ENCODE results near the gene IGFLR1. TPM values are rescaled to one million over a fixed set of nuclear protein-coding genes. Genes with fewer than 3 reads are reported as not detected.
A peak's percentile ranks its signal among the peaks of the same experiment; 100 is the strongest.

IGFLR1 gene
- polyA plus RNA-seq, 6 donors from 2014 or later = 114 to 195 (median 134) TPM

GRCh38 chr19:35717665-35718344 lies 24.4 kb downstream of the IGFLR1 start, which contains the start of gene KMT2B:
Gene KMT2B (plus strand): TSS chr19:35718003. CDS start chr19:35718019, 16 bp downstream.
- Mint-ChIP-seq H3K27me3 (no peaks in the 10 kb centered on the region), H3K27ac (peak within 1 kb of the TSS; percentile 87 to 94 (median 93)), H3K36me3 (peaks cover 0 to 8% of the 10 kb centered on the region in 2 donors), H3K9me3 (no peaks in the 10 kb centered on the region), H3K4me3 (peak within 1 kb of the TSS; percentile 88 to 98 (median 94)), H3K4me1 (peaks cover 52 to 69% (median 54%) of the 10 kb centered on the region in 3 donors)
- ATAC-seq (ENCODE audit: low read depth in 2 of 2) = peak; percentile 32 to 37
- DNase-seq = no peak

- no peaks in the 10 kb centered on the region for H3K27me3 Mint-ChIP-seq
- H3K4me1 Mint-ChIP-seq = peaks cover 55 to 63% (median 59%) of the 10 kb centered on the region in 3 donors
- DNase-seq (peak; percentile 97), ATAC-seq (ENCODE audit: low read depth in 2 of 2) (peak; percentile 82 to 83)
- peaks cover 0 to 8% of the 10 kb centered on the region in 2 donors for H3K36me3 Mint-ChIP-seq
- peak overlapping the region; percentile 87 to 98 (median 94) for H3K4me3 Mint-ChIP-seq
- peak overlapping the region; percentile 87 to 94 (median 93) for H3K27ac Mint-ChIP-seq
- no peaks in the 10 kb centered on the region for H3K9me3 Mint-ChIP-seq
These were observed 25.2 kb downstream of the IGFLR1 start for GRCh38 chr19:35716801-35717664.

GRCh38 chr19:35715981-35716800 lies 26.1 kb downstream of the IGFLR1 start:
- Mint-ChIP-seq H3K27ac (peak overlapping the region; percentile 87 to 94 (median 93)), H3K27me3 (no peaks in the 10 kb centered on the region), H3K36me3 (peaks cover 0 to 8% of the 10 kb centered on the region in 2 donors), H3K9me3 (no peaks in the 10 kb centered on the region), H3K4me1 (peaks cover 52 to 59% (median 57%) of the 10 kb centered on the region in 3 donors), H3K4me3 (peak overlapping the region; percentile 87 to 98 (median 94))
- ATAC-seq (ENCODE audit: low read depth in 2 of 2) (no peak), DNase-seq (no peak)

- no peaks in the 10 kb centered on the region for H3K27me3 Mint-ChIP-seq
- peaks cover 50 to 66% (median 56%) of the 10 kb centered on the region in 3 donors for H3K4me1 Mint-ChIP-seq
- peaks cover 0 to 6% of the 10 kb centered on the region in 2 donors for H3K36me3 Mint-ChIP-seq
- DNase-seq (no peak), ATAC-seq (ENCODE audit: low read depth in 2 of 2) (no peak)
- H3K4me3 Mint-ChIP-seq = peak overlapping the region in 6 of 8 donors; percentile 73 to 98 (median 92)
- H3K9me3 Mint-ChIP-seq = no peaks in the 10 kb centered on the region
- peak overlapping the region in 1 of 6 donors; percentile 87 for H3K27ac Mint-ChIP-seq
These were observed 26.9 kb downstream of the IGFLR1 start for GRCh38 chr19:35715355-35715809.

GRCh38 chr19:35714601-35715354 lies 27.5 kb downstream of the IGFLR1 start:
- peaks cover 47 to 66% (median 51%) of the 10 kb centered on the region in 3 donors for H3K4me1 Mint-ChIP-seq
- H3K27ac Mint-ChIP-seq = peak overlapping the region in 3 of 6 donors; percentile 6 to 95 (median 73)
- H3K36me3 Mint-ChIP-seq = no peaks in the 10 kb centered on the region
- H3K4me3 Mint-ChIP-seq = peak overlapping the region in 7 of 8 donors; percentile 49 to 88 (median 73)
- H3K27me3 Mint-ChIP-seq = no peaks in the 10 kb centered on the region
- DNase-seq (no peak), ATAC-seq (ENCODE audit: low read depth in 2 of 2) (no peak)
- no peaks in the 10 kb centered on the region for H3K9me3 Mint-ChIP-seq

GRCh38 chr19:35713904-35714495 lies 28.3 kb downstream of the IGFLR1 start:
- H3K9me3 Mint-ChIP-seq = no peaks in the 10 kb centered on the region
- peaks cover 41 to 59% (median 44%) of the 10 kb centered on the region in 3 donors for H3K4me1 Mint-ChIP-seq
- H3K27ac Mint-ChIP-seq = peak overlapping the region in 4 of 6 donors; percentile 33 to 95 (median 80)
- peak overlapping the region in 4 of 8 donors; percentile 39 to 88 (median 62) for H3K4me3 Mint-ChIP-seq
- H3K36me3 Mint-ChIP-seq = no peaks in the 10 kb centered on the region
- ATAC-seq (ENCODE audit: low read depth in 2 of 2) = no peak
- DNase-seq = no peak
- H3K27me3 Mint-ChIP-seq = no peaks in the 10 kb centered on the region

GRCh38 chr19:35713506-35713850 lies 28.8 kb downstream of the IGFLR1 start:
- H3K27me3 Mint-ChIP-seq = no peaks in the 10 kb centered on the region
- peak overlapping the region in 3 of 6 donors; percentile 78 to 95 (median 85) for H3K27ac Mint-ChIP-seq
- ATAC-seq (ENCODE audit: low read depth in 2 of 2) = no peak
- no peak for DNase-seq
- no peaks in the 10 kb centered on the region for H3K36me3 Mint-ChIP-seq
- H3K9me3 Mint-ChIP-seq = no peaks in the 10 kb centered on the region
- H3K4me3 Mint-ChIP-seq = peak overlapping the region in 4 of 8 donors; percentile 10 to 88 (median 50)
- peaks cover 38 to 54% (median 41%) of the 10 kb centered on the region in 3 donors for H3K4me1 Mint-ChIP-seq

GRCh38 chr19:35712567-35713505 lies 29.4 kb downstream of the IGFLR1 start:
- no peak for ATAC-seq (ENCODE audit: low read depth in 2 of 2)
- Mint-ChIP-seq H3K4me1 (peaks cover 37 to 53% (median 41%) of the 10 kb centered on the region in 3 donors), H3K27ac (peak overlapping the region; percentile 7 to 95 (median 89)), H3K36me3 (no peaks in the 10 kb centered on the region), H3K27me3 (no peaks in the 10 kb centered on the region), H3K9me3 (no peaks in the 10 kb centered on the region), H3K4me3 (peak overlapping the region; percentile 29 to 88 (median 59))
- no peak for DNase-seq

GRCh38 chr19:35710784-35711723 lies 31.2 kb downstream of the IGFLR1 start:
- H3K4me1 Mint-ChIP-seq = peaks cover 29 to 44% (median 34%) of the 10 kb centered on the region in 3 donors
- peak; percentile 53 for ATAC-seq (ENCODE audit: low read depth in 2 of 2)
- DNase-seq = no peak

GRCh38 chr19:35708391-35708790 lies 33.9 kb downstream of the IGFLR1 start:
- H3K9me3 Mint-ChIP-seq = no peaks in the 10 kb centered on the region
- no peaks in the 10 kb centered on the region for H3K27me3 Mint-ChIP-seq
- H3K27ac Mint-ChIP-seq = no peak overlapping the region
- H3K36me3 Mint-ChIP-seq = no peaks in the 10 kb centered on the region
- DNase-seq = no peak
- peaks cover 7 to 29% (median 14%) of the 10 kb centered on the region in 3 donors for H3K4me1 Mint-ChIP-seq
- no peak for ATAC-seq (ENCODE audit: low read depth in 2 of 2)
- H3K4me3 Mint-ChIP-seq = no peak overlapping the region

More at GRCh38 chr19:35710784-35711723, 31.2 kb downstream of the IGFLR1 start:
- no peaks in the 10 kb centered on the region for H3K9me3 Mint-ChIP-seq
- H3K36me3 Mint-ChIP-seq = no peaks in the 10 kb centered on the region
- peak overlapping the region; percentile 15 to 98 (median 85) for H3K27ac Mint-ChIP-seq
- H3K27me3 Mint-ChIP-seq = no peaks in the 10 kb centered on the region
- peak overlapping the region in 6 of 8 donors; percentile 2 to 67 (median 42) for H3K4me3 Mint-ChIP-seq

Data from naive B cell (primary cell).